ENCODE measurements around the gene CACNA1A.
"Not testable (repeated sequence)": the region's sequence is repeated elsewhere in the genome, so short reads cannot be mapped to it uniquely, and the experiment has no call there.

Gene CACNA1A

DNA sequence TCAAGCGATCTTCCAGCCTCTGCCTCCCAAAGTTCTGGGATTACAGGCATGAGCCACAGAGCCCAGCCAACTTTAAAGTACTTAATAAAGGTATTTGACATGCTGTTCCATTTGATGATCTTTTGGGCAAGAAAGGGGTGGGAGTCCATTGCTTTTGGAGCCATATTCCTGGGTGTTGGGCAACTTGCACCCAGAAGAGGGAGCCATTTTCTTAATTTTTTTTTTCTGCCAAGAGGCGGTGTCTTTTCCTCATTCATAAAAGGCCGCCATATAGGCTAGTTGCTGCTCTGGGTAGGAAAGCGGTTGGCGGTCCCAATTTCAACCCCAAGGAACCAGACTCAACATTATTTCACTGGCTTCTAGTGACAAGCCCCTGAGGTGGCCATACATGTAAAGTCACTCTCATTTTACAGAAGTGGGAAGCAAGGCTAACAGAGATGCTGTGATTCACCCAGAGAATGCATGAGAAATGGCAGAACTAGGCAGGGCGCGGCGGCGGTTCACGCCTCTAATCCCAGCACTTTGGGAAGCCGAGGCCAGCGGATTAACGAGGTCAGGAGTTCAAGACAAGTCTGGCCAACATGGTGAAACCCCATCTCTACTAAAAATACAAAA lies 139.6 kb downstream of the CACNA1A start:
- peak; percentile 59 for DNase-seq (ENCODE audit: low read depth, low spot score)

DNA sequence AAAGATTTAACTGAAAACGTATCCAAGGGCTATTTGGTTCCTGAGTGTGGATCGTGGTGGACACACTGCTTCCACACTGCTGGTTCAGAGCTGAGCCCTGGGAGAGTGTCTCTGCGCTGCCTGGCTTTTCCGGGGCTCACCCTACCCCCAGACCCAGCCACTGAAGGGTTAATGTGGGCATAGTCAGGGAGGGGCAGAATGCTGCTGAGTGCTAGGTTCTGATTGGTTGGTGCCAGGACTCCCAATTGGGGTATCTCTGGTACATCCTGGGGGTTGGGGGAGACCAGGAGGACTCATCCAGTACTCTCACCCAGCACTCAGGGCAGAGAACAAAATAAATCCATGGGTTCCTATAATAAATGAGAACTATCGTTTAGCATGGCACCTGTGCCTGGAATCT lies 142.3 kb downstream of the CACNA1A start:
- DNase-seq (ENCODE audit: low read depth, low spot score): no peak

GRCh38 chr19:13363245-13363644 lies 143.0 kb downstream of the CACNA1A start:
- DNase-seq (ENCODE audit: low read depth, low spot score): no peak

- DNase-seq (ENCODE audit: low read depth, low spot score): no peak
Observed at GRCh38 chr19:13362668-13363067, 143.6 kb downstream of the CACNA1A start.

DNA sequence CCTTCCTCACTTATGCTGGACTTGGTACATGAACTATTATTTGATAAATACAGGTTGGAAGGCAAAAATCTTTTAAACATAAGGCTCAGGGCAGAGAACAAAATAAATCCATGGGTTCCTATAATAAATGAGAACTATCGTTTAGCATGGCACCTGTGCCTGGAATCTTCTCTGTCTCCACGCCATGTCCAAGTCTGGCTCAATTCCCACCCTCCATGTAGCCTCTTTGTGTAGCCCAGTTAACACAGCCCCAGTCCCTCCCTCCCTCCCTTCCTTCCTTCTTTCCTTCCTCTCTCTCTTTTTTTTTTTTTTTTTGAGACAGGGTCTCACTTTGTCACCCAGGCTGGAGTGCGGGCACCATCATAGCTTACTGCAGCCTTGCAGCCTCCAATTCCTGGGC lies 144.6 kb downstream of the CACNA1A start:
- not testable (repeated sequence) for DNase-seq (ENCODE audit: low read depth, low spot score)

DNA sequence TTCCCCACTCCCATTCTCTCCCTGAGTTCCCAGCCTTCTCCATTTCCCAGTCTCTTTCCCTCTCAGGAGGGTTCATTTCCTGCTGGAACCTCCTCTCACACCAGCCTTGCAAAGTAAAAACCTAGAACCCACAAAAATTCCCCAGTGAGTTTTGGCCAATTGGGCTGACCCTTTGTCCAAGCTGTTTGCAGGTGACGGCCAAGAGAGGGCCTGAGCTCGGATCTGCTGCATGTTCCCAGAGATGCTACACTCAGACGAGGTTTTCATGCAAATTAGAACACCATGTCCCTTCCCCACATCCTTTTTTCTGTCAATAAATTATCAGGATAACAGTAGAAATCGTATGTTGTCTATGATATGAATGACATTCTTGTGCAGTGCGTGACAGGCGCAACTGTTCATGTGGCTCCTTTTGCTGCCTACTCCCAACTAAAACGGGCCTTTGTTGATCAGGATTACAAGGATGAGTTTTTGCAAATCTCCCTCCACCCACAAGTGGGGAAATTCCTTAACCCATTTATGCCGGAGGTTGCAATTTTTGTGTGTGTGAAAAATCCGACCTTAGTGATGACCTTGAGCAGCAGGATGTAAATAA lies 149.5 kb downstream of the CACNA1A start:
- no peak for DNase-seq (ENCODE audit: low read depth, low spot score)

DNA sequence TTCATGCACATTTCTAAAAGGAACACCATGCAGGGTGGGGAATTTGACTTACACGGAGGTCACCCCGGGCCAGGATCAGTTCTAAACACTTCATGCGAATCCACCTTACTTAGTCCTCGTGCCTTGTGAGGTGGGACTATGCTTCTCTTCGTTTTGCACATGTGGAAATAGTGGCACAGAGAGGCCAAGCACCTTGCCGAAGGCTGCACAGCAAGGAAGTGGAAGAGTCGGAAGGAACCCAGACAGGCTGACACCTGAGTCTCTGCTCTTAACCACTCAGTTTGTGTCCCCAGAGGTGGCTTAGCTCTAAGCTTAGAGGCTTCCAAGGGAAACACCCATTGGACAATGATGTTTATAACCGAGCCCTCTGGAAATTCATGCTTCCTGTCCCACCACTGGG lies 150.1 kb downstream of the CACNA1A start:
- no peak for DNase-seq (ENCODE audit: low read depth, low spot score)

GRCh38 chr19:13355356-13355755 lies 150.9 kb downstream of the CACNA1A start:
- no peak for DNase-seq (ENCODE audit: low read depth, low spot score)

- no peak for DNase-seq (ENCODE audit: low read depth, low spot score)
Observed at GRCh38 chr19:13353625-13354024, 152.7 kb downstream of the CACNA1A start.

GRCh38 chr19:13350759-13351158 lies 155.5 kb downstream of the CACNA1A start:
- no peak for DNase-seq (ENCODE audit: low read depth, low spot score)

- no peak for DNase-seq (ENCODE audit: low read depth, low spot score)
Observed at GRCh38 chr19:13350072-13350471, 156.2 kb downstream of the CACNA1A start.

- no peak for DNase-seq (ENCODE audit: low read depth, low spot score)
Observed at GRCh38 chr19:13347367-13347766, 158.9 kb downstream of the CACNA1A start.

GRCh38 chr19:13343514-13343913 lies 162.8 kb downstream of the CACNA1A start:
- no peak for DNase-seq (ENCODE audit: low read depth, low spot score)

DNA sequence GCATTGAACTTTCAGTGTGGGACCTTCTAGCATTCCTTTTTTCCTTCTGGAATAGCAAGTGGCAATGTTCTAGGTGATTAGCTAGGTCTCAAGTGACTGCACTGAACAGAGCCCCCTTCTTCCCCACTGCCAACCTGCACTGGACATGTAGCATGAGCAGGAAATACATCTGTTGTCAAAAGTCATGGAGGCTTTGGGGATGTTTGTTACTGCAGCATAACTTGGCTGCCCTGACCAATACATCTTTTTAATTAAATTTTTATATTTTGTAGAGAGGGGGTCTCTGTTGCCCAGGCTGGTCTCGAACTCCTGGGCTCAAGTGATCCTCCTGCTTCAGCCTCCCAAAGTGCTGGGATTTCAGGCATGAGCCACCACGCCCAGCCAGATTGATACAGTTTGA lies 163.6 kb downstream of the CACNA1A start:
- DNase-seq (ENCODE audit: low read depth, low spot score): no peak

DNA sequence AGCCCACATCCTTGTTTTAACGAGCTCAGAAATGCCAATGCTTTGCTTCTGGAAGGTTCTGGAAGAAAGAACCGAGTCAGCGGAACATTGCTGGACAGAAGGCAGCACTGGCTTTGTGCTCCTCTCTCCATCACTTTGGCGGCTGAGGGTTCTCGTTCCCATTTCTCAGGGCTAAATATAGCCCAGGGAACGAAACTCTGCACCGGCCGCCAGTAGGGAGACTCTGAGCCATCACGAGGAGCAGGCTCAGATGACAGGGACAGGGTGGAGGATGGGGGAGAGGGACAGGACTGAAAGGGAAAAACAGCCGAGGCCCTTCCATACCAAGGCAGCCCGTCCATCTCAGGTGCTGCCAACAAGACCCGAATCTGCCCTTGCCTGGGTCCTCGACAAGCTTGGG lies 166.4 kb downstream of the CACNA1A start:
- DNase-seq (ENCODE audit: low read depth, low spot score): no peak

DNA sequence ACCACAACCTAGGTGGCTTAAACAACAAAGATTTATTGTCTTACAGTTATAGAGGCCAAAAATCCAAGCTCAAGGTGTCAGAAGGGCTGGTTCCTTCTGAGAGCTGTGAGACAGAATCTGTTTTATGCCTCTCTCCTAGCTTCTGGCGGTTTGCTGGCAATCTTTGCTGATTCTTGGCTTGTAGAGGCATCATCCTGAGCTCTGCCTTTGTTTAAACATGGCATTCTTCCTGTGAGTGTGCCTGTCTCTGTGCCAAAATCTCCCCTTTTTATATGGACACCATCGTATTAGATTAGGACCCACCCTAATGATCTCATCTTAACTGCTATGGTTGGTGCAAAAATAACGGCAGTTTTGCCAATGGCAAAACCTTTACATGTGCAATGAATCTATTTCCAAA lies 169.1 kb downstream of the CACNA1A start:
- DNase-seq (ENCODE audit: low read depth, low spot score): no peak

GRCh38 chr19:13334801-13335481 lies 171.3 kb downstream of the CACNA1A start:
- DNase-seq (ENCODE audit: low read depth, low spot score): no peak

- DNase-seq (ENCODE audit: low read depth, low spot score): no peak
Observed at GRCh38 chr19:13330285-13330684, 176.0 kb downstream of the CACNA1A start.

GRCh38 chr19:13329766-13330165 lies 176.5 kb downstream of the CACNA1A start:
- no peak for DNase-seq (ENCODE audit: low read depth, low spot score)

- no peak for DNase-seq (ENCODE audit: low read depth, low spot score)
Observed at GRCh38 chr19:13328241-13328640, 178.0 kb downstream of the CACNA1A start.

GRCh38 chr19:13319526-13319925 lies 186.8 kb downstream of the CACNA1A start:
- DNase-seq (ENCODE audit: low read depth, low spot score): no peak

- no peak for DNase-seq (ENCODE audit: low read depth, low spot score)
Observed at GRCh38 chr19:13318190-13318589, 188.1 kb downstream of the CACNA1A start.

- no peak for DNase-seq (ENCODE audit: low read depth, low spot score)
Observed at GRCh38 chr19:13315495-13315894, 190.8 kb downstream of the CACNA1A start.

All from ELF-1 (cell line).